ENCODE measurements around the gene PRUNE2. TPM values are rescaled to one million over a fixed set of nuclear protein-coding genes. Genes with fewer than 3 reads are reported as not detected.

Gene PRUNE2
- total RNA-seq, 1 donor from 2014 or later = 1.1 TPM

DNA sequence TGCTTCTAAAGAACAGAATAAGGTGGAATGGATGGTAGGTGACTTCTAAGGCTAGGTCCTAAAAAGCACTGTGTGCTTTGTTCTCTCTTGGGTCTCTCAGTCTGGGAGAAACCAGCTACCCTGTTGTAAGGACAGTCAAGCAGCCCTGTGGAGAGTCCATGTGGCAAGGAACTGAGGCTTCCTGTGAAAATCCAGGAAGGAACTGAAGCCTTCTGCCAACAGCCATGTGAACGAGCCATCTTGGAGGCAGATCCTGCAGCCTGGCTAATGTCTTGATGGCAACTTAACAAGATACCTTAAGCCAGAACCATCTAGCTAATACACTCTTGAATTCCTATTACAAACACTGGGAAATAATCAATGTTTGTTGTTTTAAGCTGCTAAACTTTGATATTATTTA lies 241.8 kb downstream of the PRUNE2 start:
- intact Hi-C loops (cut with micrococcal nuclease) = no loop called here

- intact Hi-C loops (cut with micrococcal nuclease) = no loop called here
These were observed 243.2 kb downstream of the PRUNE2 start for GRCh38 chr9:76662476-76663281.

DNA sequence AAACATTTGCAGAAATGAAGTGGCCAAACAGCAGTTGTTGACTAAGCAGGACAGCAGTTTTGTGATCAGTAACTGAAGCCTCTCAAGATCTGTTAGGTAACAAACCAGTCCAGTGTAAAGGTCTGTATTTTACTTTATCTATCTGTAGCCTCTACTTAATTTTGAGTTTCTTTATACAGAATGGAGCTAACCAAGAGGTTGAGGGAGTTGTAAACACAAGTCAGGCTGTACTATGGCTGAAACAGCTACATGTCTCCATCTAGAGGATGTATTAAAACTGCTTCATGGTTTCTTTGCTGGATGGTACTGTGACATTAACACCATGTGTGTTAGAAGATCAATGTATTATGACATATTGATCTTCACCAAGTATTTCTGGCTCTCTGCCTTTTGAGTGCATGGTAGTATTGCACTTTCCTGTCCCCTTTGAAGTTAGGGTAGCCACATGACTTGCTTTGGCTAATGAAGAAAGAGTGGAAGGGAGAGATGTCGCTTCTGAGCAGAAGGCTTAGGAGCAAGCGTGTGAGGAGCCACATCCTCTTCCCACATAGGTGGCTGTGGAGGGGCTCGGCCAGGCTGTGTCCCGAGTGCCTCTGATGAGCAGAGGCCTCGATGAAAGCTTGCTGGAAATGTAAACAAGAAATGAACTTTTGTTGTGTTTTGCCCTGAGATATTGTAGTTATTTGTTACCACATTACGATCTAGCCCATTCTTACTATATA lies 247.2 kb downstream of the PRUNE2 start:
- intact Hi-C loops (cut with micrococcal nuclease) = loop anchor here (1.0 to 5.0 kb wide), 4 partner anchors 44 to 255 kb away; partner anchors contain the start of gene GCNT1

GRCh38 chr9:76657265-76657664 lies 248.6 kb downstream of the PRUNE2 start:
- intact Hi-C loops (cut with micrococcal nuclease) = loop anchor here (5.0 kb wide), 1 partner anchor 45 kb away; no protein-coding TSS in a partner anchor

DNA sequence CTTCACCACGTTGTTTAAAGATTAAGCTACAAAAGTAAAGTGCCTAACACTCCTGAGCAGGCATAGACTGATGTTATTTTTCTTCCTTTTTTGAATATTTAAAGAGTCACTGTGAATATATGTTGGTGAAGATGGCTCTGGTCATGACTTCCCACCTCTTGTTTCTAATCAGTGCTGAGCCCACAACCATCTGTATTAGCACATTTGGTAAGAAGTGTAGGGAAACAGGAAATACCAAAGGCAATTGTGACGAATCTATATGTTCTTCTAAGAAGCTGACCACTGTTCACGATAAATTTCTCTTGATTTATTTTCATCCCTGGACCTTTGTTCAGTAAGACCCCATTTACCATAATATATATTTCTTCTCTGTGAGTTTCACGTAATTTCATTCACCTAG lies 249.9 kb downstream of the PRUNE2 start:
- intact Hi-C loops (cut with micrococcal nuclease) = loop anchor here (2.0 to 5.0 kb wide), 2 partner anchors 46 to 79 kb away; no protein-coding TSS in a partner anchor

DNA sequence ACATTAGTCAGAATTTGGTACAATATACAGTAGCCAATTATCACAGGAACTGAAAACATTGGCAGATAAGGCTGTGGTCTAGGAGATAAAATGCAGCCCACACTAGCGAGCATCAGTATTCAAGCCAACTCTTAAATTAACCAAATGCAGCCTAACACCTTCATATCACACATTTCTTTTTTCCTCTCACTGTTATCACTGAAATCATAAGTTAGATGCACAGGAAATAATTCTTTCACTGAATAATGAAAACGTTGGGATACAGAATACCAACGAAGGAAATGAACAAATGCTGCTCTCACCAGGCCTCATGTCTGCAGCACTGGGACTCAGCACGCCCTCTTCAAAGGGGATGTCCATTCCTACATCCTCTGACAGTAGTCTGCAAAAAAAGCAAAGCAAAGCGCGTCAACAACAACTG lies 250.8 kb downstream of the PRUNE2 start:
- intact Hi-C loops (cut with micrococcal nuclease) = loop anchor here (2.0 to 5.0 kb wide), 2 partner anchors 47 to 78 kb away; no protein-coding TSS in a partner anchor

GRCh38 chr9:76654575-76654974 lies 251.3 kb downstream of the PRUNE2 start:
- intact Hi-C loops (cut with micrococcal nuclease) = loop anchor here (2.0 kb wide), 1 partner anchor 78 kb away; no protein-coding TSS in a partner anchor

DNA sequence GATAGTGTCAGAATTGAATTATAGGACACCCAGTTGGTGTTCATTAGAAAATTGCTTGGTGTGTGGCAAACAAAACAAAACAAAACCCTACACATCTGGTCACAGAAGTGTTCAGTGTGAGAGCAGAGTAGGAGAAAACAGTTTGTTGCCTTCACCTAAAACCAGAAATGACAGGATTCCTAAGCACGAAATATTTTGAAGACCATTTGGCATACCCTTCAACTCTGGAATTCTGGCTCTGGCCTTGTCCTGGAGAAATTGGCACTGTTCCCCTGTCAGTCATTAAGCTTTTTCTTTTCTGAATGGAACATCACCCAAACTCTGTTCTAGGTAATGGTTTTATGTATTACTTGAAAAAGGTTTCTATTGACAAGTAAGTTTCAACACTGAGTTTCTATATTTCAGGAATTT lies 251.9 kb downstream of the PRUNE2 start:
- intact Hi-C loops (cut with micrococcal nuclease) = loop anchor here (2.0 kb wide), 1 partner anchor 77 kb away; no protein-coding TSS in a partner anchor

GRCh38 chr9:76652894-76653293 lies 253.0 kb downstream of the PRUNE2 start:
- intact Hi-C loops (cut with micrococcal nuclease) = no loop called here

DNA sequence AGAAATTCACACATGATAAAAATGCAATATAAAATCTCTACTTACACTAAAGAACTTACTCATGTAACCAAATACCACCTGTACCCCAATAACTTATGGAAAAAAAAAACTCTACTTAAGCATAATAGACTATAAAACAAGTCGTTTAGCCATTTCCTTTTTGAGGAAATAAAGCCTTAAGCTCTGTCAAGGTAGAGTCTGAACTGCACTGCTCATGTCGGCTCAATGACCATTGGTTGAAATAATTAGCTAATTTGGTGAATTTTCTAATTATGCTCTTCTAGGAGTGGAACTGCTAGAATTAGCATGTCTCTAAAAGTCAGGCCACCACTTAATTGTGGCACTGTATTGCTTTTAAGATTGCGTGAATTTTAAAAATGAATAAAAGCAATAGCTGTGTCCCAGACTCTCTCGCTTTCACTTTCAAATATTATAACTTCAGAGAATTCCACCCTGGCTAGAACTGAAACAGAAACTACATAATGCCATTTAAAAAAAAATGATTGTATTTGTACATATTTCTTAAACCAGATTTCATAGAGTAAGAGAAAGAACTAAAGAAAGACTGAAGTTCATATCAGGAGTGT lies 254.7 kb downstream of the PRUNE2 start:
- intact Hi-C loops (cut with micrococcal nuclease) = loop anchor here (2.0 kb wide), 1 partner anchor 256 kb away; the partner anchor contains the start of gene RFK

DNA sequence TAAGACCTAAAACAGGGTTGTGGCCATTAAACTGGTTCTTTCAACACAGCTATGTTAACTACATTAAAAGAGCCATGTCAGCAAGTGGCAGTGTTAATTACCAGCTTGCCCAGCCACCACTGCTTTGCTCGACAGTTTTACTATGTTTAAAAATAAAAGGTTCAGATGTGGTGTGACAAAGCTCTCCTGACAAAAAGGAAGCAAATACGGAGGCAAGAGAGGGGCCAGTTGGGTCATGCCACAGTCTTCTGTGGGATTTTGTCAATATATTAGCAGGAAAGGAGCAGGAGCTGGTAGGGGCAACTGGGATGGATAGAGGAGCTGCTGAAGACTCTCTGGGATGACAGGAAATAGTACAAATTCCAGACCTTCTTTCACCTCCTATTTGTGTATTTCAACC lies 255.2 kb downstream of the PRUNE2 start:
- intact Hi-C loops (cut with micrococcal nuclease) = loop anchor here (2.0 kb wide), 1 partner anchor 256 kb away; the partner anchor contains the start of gene RFK

DNA sequence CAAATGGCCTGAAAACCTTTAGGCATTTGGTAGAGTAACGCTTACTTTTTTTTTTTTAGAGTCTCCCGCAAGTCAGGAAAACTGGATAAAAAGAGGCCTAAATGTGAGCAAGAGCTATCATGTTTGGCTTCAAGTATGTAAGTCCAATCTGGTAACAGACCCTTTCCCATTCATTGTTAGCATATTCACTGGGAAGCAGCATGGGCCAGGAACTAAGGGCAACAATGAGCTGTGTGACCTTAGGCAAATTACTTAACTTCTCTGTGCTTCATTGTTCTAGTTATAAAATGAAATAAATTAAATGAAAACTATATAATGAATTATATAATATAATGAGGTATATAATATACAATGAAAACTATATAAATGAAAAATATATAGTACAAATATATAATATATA lies 256.0 kb downstream of the PRUNE2 start:
- intact Hi-C loops (cut with micrococcal nuclease) = loop anchor here (2.0 kb wide), 1 partner anchor 255 kb away; the partner anchor contains the start of gene RFK

- intact Hi-C loops (cut with micrococcal nuclease) = no loop called here
These were observed 259.7 kb downstream of the PRUNE2 start for GRCh38 chr9:76646249-76646648.

GRCh38 chr9:76644647-76645250 lies 261.2 kb downstream of the PRUNE2 start:
- intact Hi-C loops (cut with micrococcal nuclease) = no loop called here

DNA sequence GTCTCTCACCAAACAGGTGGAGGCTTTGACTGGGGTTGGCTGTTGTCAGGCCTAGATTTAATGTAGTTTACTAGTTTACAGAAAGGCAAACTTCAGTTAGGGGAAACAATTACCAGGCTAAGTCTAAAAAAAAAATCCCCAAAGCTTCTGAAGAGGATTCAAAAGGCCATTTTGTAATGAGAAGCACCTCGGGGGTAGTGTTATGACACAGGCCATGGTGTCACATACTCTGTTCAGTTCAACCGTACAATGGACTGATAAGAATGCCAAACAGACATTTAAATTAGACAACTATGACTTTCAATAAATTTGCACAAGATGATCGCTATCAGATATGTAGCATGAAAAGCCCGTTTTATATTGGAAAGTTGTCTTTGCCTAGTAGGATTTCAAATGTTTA lies 261.7 kb downstream of the PRUNE2 start:
- intact Hi-C loops (cut with micrococcal nuclease) = no loop called here

GRCh38 chr9:76643399-76644117 lies 262.4 kb downstream of the PRUNE2 start:
- intact Hi-C loops (cut with micrococcal nuclease) = no loop called here

DNA sequence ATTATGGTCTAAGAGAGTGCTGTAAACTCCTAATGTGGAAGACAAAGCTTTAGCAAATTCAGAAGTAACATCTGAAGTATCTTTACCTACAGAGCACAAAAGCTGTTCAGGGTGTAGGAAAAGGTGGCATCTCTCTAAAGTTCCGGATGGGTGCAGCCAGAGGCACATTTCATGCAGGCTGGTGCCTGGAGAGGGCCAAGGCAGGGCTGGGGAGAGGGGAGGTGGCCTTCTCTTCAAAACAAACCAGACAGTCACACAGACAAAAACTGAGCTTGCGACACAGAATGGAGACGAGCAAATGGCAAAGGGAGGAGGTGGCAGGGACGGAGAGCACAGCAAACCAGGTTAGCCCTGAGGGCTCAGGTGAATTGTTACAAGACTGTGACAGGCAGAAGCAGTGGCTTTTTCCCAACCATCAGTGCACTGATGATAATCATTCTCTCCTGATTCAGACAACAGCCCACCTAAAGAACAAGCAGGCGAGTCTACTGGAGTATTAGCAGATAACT lies 263.2 kb downstream of the PRUNE2 start:
- intact Hi-C loops (cut with micrococcal nuclease) = no loop called here

- intact Hi-C loops (cut with micrococcal nuclease) = no loop called here
These were observed 263.8 kb downstream of the PRUNE2 start for GRCh38 chr9:76642074-76642473.

DNA sequence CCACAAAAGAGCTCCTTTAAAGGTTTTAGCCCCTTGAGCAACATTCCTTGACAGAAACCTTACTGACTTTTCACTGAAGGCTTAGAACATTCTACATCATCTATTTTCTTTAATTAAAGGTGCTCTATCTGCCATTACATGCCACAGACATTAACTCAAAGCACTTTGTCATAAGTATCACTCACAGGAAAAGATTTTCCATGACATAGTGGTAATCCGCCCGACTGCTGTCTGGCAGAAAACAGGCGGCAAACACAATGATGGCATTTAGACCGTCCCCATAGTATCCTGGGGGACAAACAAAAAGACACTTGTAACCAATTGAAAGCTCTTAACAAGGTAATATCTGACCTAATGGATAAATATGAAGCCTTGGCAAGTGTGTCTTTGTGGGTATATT lies 267.9 kb downstream of the PRUNE2 start:
- intact Hi-C loops (cut with micrococcal nuclease) = no loop called here

DNA sequence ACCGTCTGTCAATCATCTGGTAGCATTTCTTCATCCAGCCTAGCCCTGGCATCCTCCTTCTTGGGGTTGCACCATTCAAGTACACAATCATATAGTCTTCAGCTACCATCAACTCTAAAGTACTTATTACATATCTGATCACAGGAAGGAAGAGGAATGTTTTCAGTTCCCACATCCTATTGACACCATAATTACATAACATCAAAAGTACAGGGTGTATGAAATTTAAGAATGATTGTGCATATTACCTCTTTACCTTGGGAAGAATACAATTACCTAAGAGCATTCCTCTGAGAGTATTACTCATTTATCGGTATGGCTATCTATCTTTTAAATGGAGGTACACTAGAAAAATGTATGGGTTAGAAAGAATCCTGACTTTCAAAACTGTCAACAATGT lies 268.5 kb downstream of the PRUNE2 start:
- intact Hi-C loops (cut with micrococcal nuclease) = no loop called here
